Transverse colon (tissue), 4 donors: Measurements from ENCODE around the gene TTLL7. TPM values are rescaled to one million over a fixed set of nuclear protein-coding genes. Genes with fewer than 3 reads are reported as not detected.

Experiments used
- DNase-seq: peaks from one replicate; pipeline ENCODE4 v3.0.0-alpha.2; 2019
- H3K27ac ChIP-seq, 4 donors: fragments of 200-600 bp; sonication (generic); 2 replicates each; pipeline ENCODE4 v1.5.1; 2016 to 2018; ENCODE audit warnings: inconsistent platforms in 4 of 4
- H3K27me3 ChIP-seq: fragments of 200-600 bp; sonication (generic); 2 replicates; pipeline ENCODE4 v1.5.1; 2017; ENCODE audit warnings: inconsistent platforms
- H3K36me3 ChIP-seq, 4 donors: fragments of 200-600 bp; sonication (generic); 2 replicates each; pipeline ENCODE4 v1.5.1; 2017 to 2019; ENCODE audit warnings: inconsistent platforms in 4 of 4
- H3K4me1 ChIP-seq, 4 donors: fragments of 200-600 bp; sonication (generic); 2 replicates each; pipeline ENCODE4 v1.5.1; 2017 to 2020; ENCODE audit warnings: inconsistent platforms in 4 of 4
- H3K4me3 ChIP-seq, 4 donors: fragments of 200-600 bp; sonication (generic); 1 replicate in 1 of 4; 2 replicates in 3 of 4; pipeline versions ENCODE4 v1.5.1 to v1.6.1; 2017 to 2019; ENCODE audit warnings: inconsistent platforms in 4 of 4
- H3K9me3 ChIP-seq, 2 donors: fragments of 200-600 bp; sonication (generic); 2 replicates each; pipeline ENCODE4 v1.5.1; 2017 to 2019; ENCODE audit warnings: inconsistent platforms in 2 of 2
- EP300 ChIP-seq: sonication (generic); formaldehyde crosslinking; IDR thresholded peaks from one replicate; pipeline ENCODE4 v1.6.1; 2017; ENCODE audit warnings: antibody characterized with exemption, low read depth
- POLR2A ChIP-seq: fragments of 450-650 bp; IDR thresholded peaks from one replicate; pipeline ENCODE4 v1.6.1; 2016; ENCODE audit warnings: antibody characterized with exemption, mild to moderate bottlenecking, moderate library complexity
- POLR2AphosphoS5 ChIP-seq, 3 donors: sonication (generic); formaldehyde crosslinking; IDR thresholded peaks; one replicate each; pipeline ENCODE4 v1.6.1; 2016; ENCODE audit warnings: antibody characterized with exemption in 3 of 3
- WGBS, 2 donors: methylation state at CpG; one replicate each; pipeline ENCODE4 v1.1.5; 2018; ENCODE audit warnings: low coverage in 1 of 2; 5-methylcytosine and 5-hydroxymethylcytosine counted together
- in situ Hi-C, 4 donors: fragments of 200-750 bp; cut with MboI; loops; one replicate each; pipeline versions ENCODE4 v1.15.0 to v1.15.1; 2017; ENCODE audit warnings: low sequenced_read_pairs in 3 of 4, low pct_ligation_motif_present in 1 of 4, low pct_unique_long_range_greater_than_20kb in 1 of 4
- intact Hi-C: fragments of 100-400 bp; cut with DNase I; formaldehyde crosslinking; loops from one replicate; pipeline ENCODE4 v1.15.1; 2023; ENCODE audit warnings: low total_unique reads
- total RNA-seq, 4 donors: library from RNA; depleted of rRNA; stranded (reverse); fragments of >200 nt; gene quantifications; one replicate each; pipeline ENCODE4 v1.1.0, GENCODE V29; 2016
- TF ChIP-seq, protein P1 (sequence below), 5 experiments: fragments of 200-600 bp in 3 of 5; fragments of 450-650 bp in 2 of 5; sonication (generic) in 3 of 5; IDR thresholded peaks; 1 replicate in 2 of 5; 2 replicates in 3 of 5; pipeline ENCODE4 v1.5.1; 2016 to 2017; ENCODE audit warnings: antibody characterized with exemption in 5 of 5, inconsistent platforms in 3 of 5, mild to moderate bottlenecking in 2 of 5, moderate library complexity in 1 of 5

The TTLL7 gene
- total RNA-seq, 4 donors from 2014 or later: 2.7 to 9.5 (median 4.2) TPM

DNA sequence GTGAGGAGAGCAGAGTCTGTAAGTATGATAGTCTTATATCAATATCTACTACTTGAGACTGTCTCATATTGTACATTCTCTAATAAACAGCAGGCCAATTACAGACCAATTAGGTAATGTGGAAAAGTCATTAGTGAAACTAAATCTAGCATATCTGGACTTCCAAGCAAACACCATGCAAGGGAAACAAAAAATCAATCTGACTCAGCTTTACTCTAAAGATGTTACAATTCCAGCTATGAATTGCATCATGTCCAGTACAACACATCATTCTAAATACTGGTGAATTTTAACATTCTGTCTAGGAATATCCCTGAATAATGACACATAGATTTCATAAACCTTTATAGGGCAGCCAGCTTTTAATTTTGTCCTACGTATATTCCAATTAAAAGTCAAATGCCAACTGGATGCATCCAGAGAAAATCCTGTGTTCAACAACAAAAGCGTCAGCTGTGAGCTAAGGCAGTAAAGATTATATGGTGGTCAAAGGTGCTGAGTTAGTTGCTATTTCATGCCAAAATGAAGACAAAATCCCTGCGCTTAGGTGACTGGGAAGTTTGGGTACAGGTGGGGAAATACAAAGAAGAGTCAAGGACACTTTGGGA, 159.3 kb downstream of the TTLL7 start:
- H3K4me3 ChIP-seq: no peak overlapping the region
- in situ Hi-C loops: no loop called here
- H3K4me1 ChIP-seq: no peaks in the 10 kb centered on the region
- no peaks in the 10 kb centered on the region for H3K36me3 ChIP-seq
- no peak for TF ChIP-seq POLR2AphosphoS5 (IDR thresholded peaks at IDR 0.05)
- 82 to 94% methylated on average over 3 of the region's 3 CpGs for WGBS, 2 donors
- no peaks in the 10 kb centered on the region for H3K9me3 ChIP-seq
- DNase-seq: no peak
- H3K27me3 ChIP-seq: no peaks in the 10 kb centered on the region
- H3K27ac ChIP-seq: no peak overlapping the region
- intact Hi-C loops: no loop called here

DNA sequence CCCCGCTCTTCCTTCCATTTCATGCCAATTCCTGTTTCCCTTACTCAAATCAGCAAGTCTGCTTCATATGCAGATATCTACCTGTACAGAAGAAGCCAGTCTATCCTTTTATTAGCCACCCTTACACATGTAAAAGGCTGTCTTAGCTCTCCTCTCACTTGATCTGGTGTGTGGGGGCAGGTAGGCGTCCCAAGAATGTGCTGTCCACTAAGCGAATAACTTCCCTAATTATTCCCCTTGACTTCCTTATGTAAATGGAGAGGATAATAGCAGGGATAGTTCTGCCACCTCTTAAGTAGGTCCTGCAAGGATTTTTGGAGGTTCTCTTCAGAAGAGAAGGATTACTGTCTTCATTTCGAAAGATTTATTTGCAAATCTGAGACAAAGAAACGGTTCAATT, 160.4 kb downstream of the TTLL7 start:
- 71 to 91% methylated on average over 5 of the region's 5 CpGs for WGBS, 2 donors
- Histone ChIP-seq H3K27me3 (no peaks in the 10 kb centered on the region), H3K4me1 (no peaks in the 10 kb centered on the region), H3K9me3 (no peaks in the 10 kb centered on the region), H3K36me3 (no peaks in the 10 kb centered on the region), H3K4me3 (no peak overlapping the region), H3K27ac (no peak overlapping the region)
- no peak for DNase-seq
- intact Hi-C loops: no loop called here
- in situ Hi-C loops: no loop called here
- no peak for TF ChIP-seq EP300
- TF ChIP-seq POLR2AphosphoS5 (IDR thresholded peaks at IDR 0.05): no peak
- no peak for TF ChIP-seq POLR2A
- TF ChIP-seq, protein P1, sequence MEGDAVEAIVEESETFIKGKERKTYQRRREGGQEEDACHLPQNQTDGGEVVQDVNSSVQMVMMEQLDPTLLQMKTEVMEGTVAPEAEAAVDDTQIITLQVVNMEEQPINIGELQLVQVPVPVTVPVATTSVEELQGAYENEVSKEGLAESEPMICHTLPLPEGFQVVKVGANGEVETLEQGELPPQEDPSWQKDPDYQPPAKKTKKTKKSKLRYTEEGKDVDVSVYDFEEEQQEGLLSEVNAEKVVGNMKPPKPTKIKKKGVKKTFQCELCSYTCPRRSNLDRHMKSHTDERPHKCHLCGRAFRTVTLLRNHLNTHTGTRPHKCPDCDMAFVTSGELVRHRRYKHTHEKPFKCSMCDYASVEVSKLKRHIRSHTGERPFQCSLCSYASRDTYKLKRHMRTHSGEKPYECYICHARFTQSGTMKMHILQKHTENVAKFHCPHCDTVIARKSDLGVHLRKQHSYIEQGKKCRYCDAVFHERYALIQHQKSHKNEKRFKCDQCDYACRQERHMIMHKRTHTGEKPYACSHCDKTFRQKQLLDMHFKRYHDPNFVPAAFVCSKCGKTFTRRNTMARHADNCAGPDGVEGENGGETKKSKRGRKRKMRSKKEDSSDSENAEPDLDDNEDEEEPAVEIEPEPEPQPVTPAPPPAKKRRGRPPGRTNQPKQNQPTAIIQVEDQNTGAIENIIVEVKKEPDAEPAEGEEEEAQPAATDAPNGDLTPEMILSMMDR (IDR thresholded peaks at IDR 0.05): no peak

DNA sequence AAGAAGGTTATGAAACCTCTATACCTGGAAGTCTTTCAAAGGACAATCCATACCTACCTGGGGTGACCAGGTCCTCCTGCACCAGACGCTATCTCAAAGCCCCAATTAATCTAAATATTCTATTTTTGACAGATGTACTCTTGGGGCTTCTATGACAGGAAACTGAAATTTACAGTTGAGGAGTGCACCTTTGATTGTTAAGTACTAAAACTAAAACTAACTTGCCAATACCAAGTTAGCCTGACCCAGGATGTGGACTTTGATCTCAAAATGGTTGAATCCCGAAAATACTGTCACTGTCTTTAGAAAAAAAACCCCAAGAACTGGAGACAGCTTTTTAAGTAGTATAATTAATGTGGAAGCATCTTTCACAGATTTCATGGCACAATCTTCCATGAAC, 162.4 kb downstream of the TTLL7 start:
- Histone ChIP-seq H3K36me3 (no peaks in the 10 kb centered on the region), H3K27ac (no peak overlapping the region), H3K4me3 (no peak overlapping the region), H3K4me1 (no peaks in the 10 kb centered on the region), H3K9me3 (no peaks in the 10 kb centered on the region), H3K27me3 (no peaks in the 10 kb centered on the region)
- 73 to 80% methylated on average over 2 of the region's 2 CpGs for WGBS, 2 donors
- TF ChIP-seq POLR2A: no peak
- TF ChIP-seq, protein P1 (IDR thresholded peaks at IDR 0.05): no peak
- TF ChIP-seq EP300: no peak
- TF ChIP-seq POLR2AphosphoS5 (IDR thresholded peaks at IDR 0.05): no peak
- intact Hi-C loops: no loop called here
- DNase-seq: no peak
- in situ Hi-C loops: no loop called here

DNA sequence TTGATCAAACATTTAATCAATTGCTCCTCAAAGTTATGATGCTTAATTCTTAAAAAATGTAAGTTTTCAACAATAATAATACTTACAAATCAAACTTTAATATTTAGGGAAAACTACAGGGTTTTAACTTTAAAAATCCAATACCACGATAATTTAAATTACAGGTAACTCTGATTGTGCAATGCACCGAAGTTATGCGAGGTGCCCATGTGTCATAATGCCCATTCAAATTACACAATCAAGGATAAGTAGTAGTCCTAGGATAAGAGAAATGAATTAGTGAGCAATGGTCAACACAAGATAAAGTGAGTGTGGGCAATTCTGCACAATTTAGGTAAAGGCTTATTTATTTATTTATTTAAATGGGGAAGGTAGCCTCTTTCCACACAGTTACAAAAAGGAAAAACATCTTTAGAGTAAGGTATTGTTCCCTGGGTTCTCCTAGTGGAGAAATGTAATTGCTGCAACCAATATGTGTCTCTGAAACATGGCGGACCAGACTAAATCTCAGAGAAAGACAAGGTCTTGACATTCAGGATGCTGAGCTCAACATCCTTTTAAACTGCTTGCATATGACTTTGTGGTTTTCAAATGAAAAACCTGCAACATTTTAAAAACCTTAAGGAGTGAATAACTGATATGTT, 164.2 kb downstream of the TTLL7 start:
- in situ Hi-C loops: no loop called here
- intact Hi-C loops: no loop called here
- H3K9me3 ChIP-seq: no peaks in the 10 kb centered on the region
- no peak for DNase-seq
- no peaks in the 10 kb centered on the region for H3K36me3 ChIP-seq
- H3K27me3 ChIP-seq: no peaks in the 10 kb centered on the region
- no peak overlapping the region for H3K4me3 ChIP-seq
- WGBS, 2 donors: 94 to 98% methylated on average over 4 of the region's 4 CpGs
- H3K27ac ChIP-seq: no peak overlapping the region
- TF ChIP-seq POLR2A (no peak), POLR2AphosphoS5 (IDR thresholded peaks at IDR 0.05) (no peak), EP300 (no peak)
- TF ChIP-seq, protein P1 (IDR thresholded peaks at IDR 0.05): no peak
- H3K4me1 ChIP-seq: no peaks in the 10 kb centered on the region
